ENCODE results near the gene MAG. TPM values are rescaled to one million over a fixed set of nuclear protein-coding genes. Genes with fewer than 3 reads are reported as not detected.

The MAG gene
- total RNA-seq, 2 experiments from 2014 or later, result not detected

DNA sequence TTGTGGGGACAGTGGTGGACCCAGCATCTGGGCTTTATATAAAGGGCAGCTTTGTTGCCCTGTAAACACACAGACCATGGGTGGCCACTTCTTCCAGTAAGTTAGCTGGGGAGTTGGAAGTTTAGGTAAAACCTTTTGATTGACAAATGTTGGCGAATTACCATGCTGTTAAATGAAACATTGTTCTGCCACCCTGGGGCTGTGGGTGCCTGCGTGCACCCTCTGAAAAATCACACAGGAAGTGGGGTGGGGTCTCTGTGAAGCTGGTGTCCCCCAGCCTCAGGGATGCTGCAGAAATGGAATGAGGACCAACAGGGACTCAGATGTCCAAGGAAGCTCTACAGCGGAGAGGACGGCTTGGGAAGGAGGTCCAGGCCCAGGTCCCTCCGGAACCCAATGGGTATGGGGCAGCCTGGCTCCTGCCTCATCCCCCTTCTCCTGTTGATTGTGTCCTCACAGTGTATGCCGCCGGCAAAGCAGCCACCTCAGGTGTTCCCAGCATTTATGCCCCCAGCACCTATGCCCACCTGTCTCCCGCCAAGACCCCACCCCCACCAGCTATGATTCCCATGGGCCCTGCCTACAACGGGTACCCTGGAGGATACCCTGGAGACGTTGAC is 26.0 kb upstream of the MAG start:
- ChIA-PET POLR2A (interaction anchor here (1.4 to 3.5 kb wide), 2 partner anchors 54 to 113 kb away, joined by 3 to 15 read pairs; no protein-coding TSS in a partner anchor), CTCF (no interaction called here)
- Histone ChIP-seq H3K4me3 (ENCODE audit: low read length) (no peak overlapping the region), H3K27me3 (ENCODE audit: control insufficient read depth in 1 of 2, insufficient read depth in 2 of 2, low read length in 2 of 2) (no peaks in the 10 kb centered on the region), H3K27ac (ENCODE audit: low read depth in 1 of 2, low read length in 2 of 2) (peak overlapping the region in 1 of 2 donors; percentile 79), H3K36me3 (ENCODE audit: insufficient read depth, low read length) (peaks cover 20% of the 10 kb centered on the region), H3K4me1 (ENCODE audit: insufficient read depth, low read length) (peaks cover 44% of the 10 kb centered on the region), H3K9me3 (ENCODE audit: control insufficient read depth in 1 of 2, insufficient read depth in 1 of 2, low read length in 2 of 2) (no peaks in the 10 kb centered on the region)
- no peak for ATAC-seq (ENCODE audit: poor library complexity)
- Mint-ChIP-seq H3K27ac (peak overlapping the region; percentile 92), H3K4me1 (ENCODE audit: low read depth) (peaks cover 24% of the 10 kb centered on the region), H3K4me3 (peak overlapping the region; percentile 87), H3K9me3 (no peaks in the 10 kb centered on the region), H3K27me3 (no peaks in the 10 kb centered on the region), H3K36me3 (ENCODE audit: low read depth) (peaks cover 38% of the 10 kb centered on the region)
- intact Hi-C loops (cut with DNase I, micrococcal nuclease), result loop anchor here (2.0 to 10.0 kb wide), 5 partner anchors 15 to 449 kb away; partner anchors contain the start of genes FXYD7 (in 1 of the 2) and KMT2B (in 1 of the 2)
- TF ChIP-seq, protein P1, sequence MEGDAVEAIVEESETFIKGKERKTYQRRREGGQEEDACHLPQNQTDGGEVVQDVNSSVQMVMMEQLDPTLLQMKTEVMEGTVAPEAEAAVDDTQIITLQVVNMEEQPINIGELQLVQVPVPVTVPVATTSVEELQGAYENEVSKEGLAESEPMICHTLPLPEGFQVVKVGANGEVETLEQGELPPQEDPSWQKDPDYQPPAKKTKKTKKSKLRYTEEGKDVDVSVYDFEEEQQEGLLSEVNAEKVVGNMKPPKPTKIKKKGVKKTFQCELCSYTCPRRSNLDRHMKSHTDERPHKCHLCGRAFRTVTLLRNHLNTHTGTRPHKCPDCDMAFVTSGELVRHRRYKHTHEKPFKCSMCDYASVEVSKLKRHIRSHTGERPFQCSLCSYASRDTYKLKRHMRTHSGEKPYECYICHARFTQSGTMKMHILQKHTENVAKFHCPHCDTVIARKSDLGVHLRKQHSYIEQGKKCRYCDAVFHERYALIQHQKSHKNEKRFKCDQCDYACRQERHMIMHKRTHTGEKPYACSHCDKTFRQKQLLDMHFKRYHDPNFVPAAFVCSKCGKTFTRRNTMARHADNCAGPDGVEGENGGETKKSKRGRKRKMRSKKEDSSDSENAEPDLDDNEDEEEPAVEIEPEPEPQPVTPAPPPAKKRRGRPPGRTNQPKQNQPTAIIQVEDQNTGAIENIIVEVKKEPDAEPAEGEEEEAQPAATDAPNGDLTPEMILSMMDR (IDR thresholded peaks at IDR 0.05), result no peak
- peak in 2 of 14 experiments; percentile 33 to 37 for DNase-seq

DNA sequence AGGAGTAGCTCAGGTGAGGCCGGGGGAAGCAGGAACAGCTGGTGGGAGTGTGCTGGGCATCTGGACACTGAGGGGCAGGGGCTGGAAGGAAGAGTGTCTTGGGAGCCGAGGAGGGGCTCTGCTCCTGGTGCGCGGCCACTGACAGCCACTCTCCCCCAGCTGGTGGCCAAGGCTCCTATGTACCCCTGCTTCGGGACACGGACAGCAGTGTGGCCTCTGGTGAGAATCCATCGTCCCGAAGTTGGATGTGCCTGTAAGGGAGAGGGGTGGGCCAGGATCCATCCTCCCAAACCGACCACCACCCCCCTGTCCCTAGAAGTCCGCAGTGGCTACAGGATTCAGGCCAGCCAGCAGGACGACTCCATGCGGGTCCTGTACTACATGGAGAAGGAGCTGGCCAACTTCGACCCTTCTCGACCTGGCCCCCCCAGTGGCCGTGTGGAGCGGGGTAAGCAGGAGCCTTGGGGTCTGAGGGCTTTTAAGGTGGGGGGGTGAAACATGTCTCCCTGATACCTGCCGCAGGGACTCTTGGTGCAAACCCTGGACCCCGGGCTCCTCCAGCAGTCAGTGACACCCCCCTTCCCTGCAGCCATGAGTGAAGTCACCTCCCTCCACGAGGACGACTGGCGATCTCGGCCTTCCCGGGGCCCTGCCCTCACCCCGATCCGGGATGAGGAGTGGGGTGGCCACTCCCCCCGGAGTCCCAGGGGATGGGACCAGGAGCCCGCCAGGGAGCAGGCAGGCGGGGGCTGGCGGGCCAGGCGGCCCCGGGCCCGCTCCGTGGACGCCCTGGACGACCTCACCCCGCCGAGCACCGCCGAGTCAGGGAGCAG is 25.2 kb upstream of the MAG start:
- Mint-ChIP-seq H3K4me1 (ENCODE audit: low read depth) (peaks cover 26% of the 10 kb centered on the region), H3K36me3 (ENCODE audit: low read depth) (peaks cover 45% of the 10 kb centered on the region), H3K27ac (peak overlapping the region; percentile 92), H3K4me3 (peak overlapping the region; percentile 95), H3K9me3 (no peaks in the 10 kb centered on the region), H3K27me3 (no peaks in the 10 kb centered on the region)
- Histone ChIP-seq H3K36me3 (ENCODE audit: insufficient read depth, low read length) (peaks cover 27% of the 10 kb centered on the region), H3K4me3 (ENCODE audit: low read length) (peak overlapping the region; percentile 78), H3K27me3 (ENCODE audit: control insufficient read depth in 1 of 2, insufficient read depth in 2 of 2, low read length in 2 of 2) (no peaks in the 10 kb centered on the region), H3K9me3 (ENCODE audit: control insufficient read depth in 1 of 2, insufficient read depth in 1 of 2, low read length in 2 of 2) (no peaks in the 10 kb centered on the region), H3K4me1 (ENCODE audit: insufficient read depth, low read length) (peaks cover 49% of the 10 kb centered on the region), H3K27ac (ENCODE audit: low read depth in 1 of 2, low read length in 2 of 2) (peak overlapping the region; percentile 79 to 83)
- POLR2A ChIA-PET, result interaction anchor here (1.4 to 3.6 kb wide), 2 partner anchors 55 to 113 kb away, joined by 3 to 27 read pairs; no protein-coding TSS in a partner anchor
- ATAC-seq (ENCODE audit: poor library complexity), result no peak
- DNase-seq, result peak in 2 of 14 experiments; percentile 17 to 51
- TF ChIP-seq, protein P1 (IDR thresholded peaks at IDR 0.05), result no peak
- CTCF ChIA-PET, result no interaction called here
- intact Hi-C loops (cut with DNase I, micrococcal nuclease), result loop anchor here (2.0 to 10.0 kb wide), 5 partner anchors 16 to 448 kb away; partner anchors contain the start of genes FXYD7 (in 1 of the 2) and KMT2B (in 1 of the 2)

DNA sequence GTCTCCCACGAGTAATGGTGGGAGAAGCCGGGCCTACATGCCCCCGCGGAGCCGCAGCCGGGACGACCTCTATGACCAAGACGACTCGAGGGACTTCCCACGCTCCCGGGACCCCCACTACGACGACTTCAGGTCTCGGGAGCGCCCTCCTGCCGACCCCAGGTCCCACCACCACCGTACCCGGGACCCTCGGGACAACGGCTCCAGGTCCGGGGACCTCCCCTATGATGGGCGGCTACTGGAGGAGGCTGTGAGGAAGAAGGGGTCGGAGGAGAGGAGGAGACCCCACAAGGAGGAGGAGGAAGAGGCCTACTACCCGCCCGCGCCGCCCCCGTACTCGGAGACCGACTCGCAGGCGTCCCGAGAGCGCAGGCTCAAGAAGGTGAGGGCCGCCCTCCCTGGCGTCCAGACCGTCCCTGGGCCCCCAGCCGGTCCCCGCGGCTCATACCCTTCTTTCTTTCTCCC is 24.6 kb upstream of the MAG start:
- intact Hi-C loops (cut with DNase I, micrococcal nuclease), result loop anchor here (2.0 to 10.0 kb wide), 5 partner anchors 17 to 447 kb away; partner anchors contain the start of genes FXYD7 (in 1 of the 2) and KMT2B (in 1 of the 2)
- POLR2A ChIA-PET, result interaction anchor here (0.7 to 4.1 kb wide), 11 partner anchors 12 to 195 kb away, joined by 3 to 27 read pairs (median 7); partner anchors contain the start of gene FXYD5
- CTCF ChIA-PET, result interaction anchor here (1.2 kb wide), 1 partner anchor 113 kb away, joined by 3 read pairs; no protein-coding TSS in a partner anchor
- DNase-seq, result peak in 10 of 14 experiments; percentile 28 to 59 (median 40)
- Mint-ChIP-seq H3K9me3 (no peaks in the 10 kb centered on the region), H3K36me3 (ENCODE audit: low read depth) (peaks cover 52% of the 10 kb centered on the region), H3K4me3 (peak overlapping the region; percentile 95), H3K4me1 (ENCODE audit: low read depth) (peaks cover 33% of the 10 kb centered on the region), H3K27me3 (no peaks in the 10 kb centered on the region), H3K27ac (peak overlapping the region; percentile 92)
- Histone ChIP-seq H3K4me3 (ENCODE audit: low read length) (peak overlapping the region; percentile 78), H3K27me3 (ENCODE audit: control insufficient read depth in 1 of 2, insufficient read depth in 2 of 2, low read length in 2 of 2) (no peaks in the 10 kb centered on the region), H3K27ac (ENCODE audit: low read depth in 1 of 2, low read length in 2 of 2) (peak overlapping the region; percentile 79 to 83), H3K36me3 (ENCODE audit: insufficient read depth, low read length) (peaks cover 30% of the 10 kb centered on the region), H3K4me1 (ENCODE audit: insufficient read depth, low read length) (peaks cover 55% of the 10 kb centered on the region), H3K9me3 (ENCODE audit: control insufficient read depth in 1 of 2, insufficient read depth in 1 of 2, low read length in 2 of 2) (no peaks in the 10 kb centered on the region)
- peak; percentile 16 for ATAC-seq (ENCODE audit: poor library complexity)
- TF ChIP-seq, protein P1 (IDR thresholded peaks at IDR 0.05), result no peak

Data from CD4-positive, alpha-beta T cell (primary cell).